ENCODE results near the gene TSEN2. TPM values are rescaled to one million over a fixed set of nuclear protein-coding genes. Genes with fewer than 3 reads are reported as not detected.

TSEN2 gene
- total RNA-seq, 3 donors from 2014 or later (not counting 1 experiment from before 2014, with no cell fraction given), result 4.1 to 11.4 (median 5.7) TPM

DNA sequence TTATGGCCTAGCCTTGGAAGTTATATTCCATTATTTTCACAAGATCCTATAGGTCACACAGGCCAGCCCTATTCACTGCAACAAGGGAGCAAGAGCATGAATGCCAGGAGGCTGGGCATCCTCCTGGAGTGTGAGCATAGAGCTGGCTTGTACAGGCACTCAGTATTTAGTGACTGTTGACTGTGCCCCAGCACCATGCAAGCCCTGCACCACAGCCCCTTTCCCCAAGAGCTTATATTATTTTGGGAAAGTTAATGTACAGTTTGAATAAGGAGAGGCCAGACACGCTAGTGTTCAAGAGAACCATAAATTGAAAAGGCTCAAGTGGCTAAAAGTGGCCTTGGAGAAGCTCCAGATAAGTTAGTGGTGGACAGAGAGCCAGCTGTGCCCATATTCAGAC, 32.3 kb upstream of the TSEN2 start:
- H3K36me3 Mint-ChIP-seq, result no peaks in the 10 kb centered on the region
- no peak for TF ChIP-seq CTCF (IDR thresholded peaks at IDR 0.05)
- Histone ChIP-seq H3K4me3 (ENCODE audit: low read length) (no peak overlapping the region), H3K36me3 (ENCODE audit: control insufficient read depth, insufficient read depth, low read length) (no peaks in the 10 kb centered on the region), H3K27me3 (ENCODE audit: control insufficient read depth, insufficient read depth, low read length) (no peaks in the 10 kb centered on the region), H3K4me1 (ENCODE audit: control insufficient read depth, insufficient read depth, low read length) (no peaks in the 10 kb centered on the region), H3K9me3 (ENCODE audit: control insufficient read depth, insufficient read depth, low read length) (no peaks in the 10 kb centered on the region), H3K27ac (ENCODE audit: low read length) (no peak overlapping the region)
- H3K27ac Mint-ChIP-seq, result no peak overlapping the region
- no peaks in the 10 kb centered on the region for H3K9me3 Mint-ChIP-seq
- H3K4me1 Mint-ChIP-seq, result no peaks in the 10 kb centered on the region
- H3K4me3 Mint-ChIP-seq, result no peak overlapping the region
- 93% methylated on average over 1 of the region's 1 CpG for WGBS (ENCODE audit: insufficient coverage)
- intact Hi-C loops (cut with micrococcal nuclease), result no loop called here
- no peaks in the 10 kb centered on the region for H3K27me3 Mint-ChIP-seq (ENCODE audit: low read depth in 2 of 2)
- ATAC-seq (no peak), DNase-seq (no peak)

GRCh38 chr3:12452361-12453330, 31.6 kb upstream of the TSEN2 start:
- Histone ChIP-seq H3K27me3 (ENCODE audit: control insufficient read depth, insufficient read depth, low read length) (no peaks in the 10 kb centered on the region), H3K4me3 (ENCODE audit: low read length) (no peak overlapping the region), H3K36me3 (ENCODE audit: control insufficient read depth, insufficient read depth, low read length) (no peaks in the 10 kb centered on the region), H3K4me1 (ENCODE audit: control insufficient read depth, insufficient read depth, low read length) (no peaks in the 10 kb centered on the region), H3K9me3 (ENCODE audit: control insufficient read depth, insufficient read depth, low read length) (no peaks in the 10 kb centered on the region), H3K27ac (ENCODE audit: low read length) (no peak overlapping the region)
- DNase-seq, result no peak
- Mint-ChIP-seq H3K4me1 (no peaks in the 10 kb centered on the region), H3K27me3 (ENCODE audit: low read depth in 2 of 2) (no peaks in the 10 kb centered on the region), H3K4me3 (no peak overlapping the region), H3K9me3 (no peaks in the 10 kb centered on the region), H3K27ac (no peak overlapping the region), H3K36me3 (no peaks in the 10 kb centered on the region)
- intact Hi-C loops (cut with micrococcal nuclease), result no loop called here
- ATAC-seq, result no peak
- 93% methylated on average over 12 of the region's 12 CpGs for WGBS (ENCODE audit: insufficient coverage)
- no peak for TF ChIP-seq CTCF (IDR thresholded peaks at IDR 0.05)

DNA sequence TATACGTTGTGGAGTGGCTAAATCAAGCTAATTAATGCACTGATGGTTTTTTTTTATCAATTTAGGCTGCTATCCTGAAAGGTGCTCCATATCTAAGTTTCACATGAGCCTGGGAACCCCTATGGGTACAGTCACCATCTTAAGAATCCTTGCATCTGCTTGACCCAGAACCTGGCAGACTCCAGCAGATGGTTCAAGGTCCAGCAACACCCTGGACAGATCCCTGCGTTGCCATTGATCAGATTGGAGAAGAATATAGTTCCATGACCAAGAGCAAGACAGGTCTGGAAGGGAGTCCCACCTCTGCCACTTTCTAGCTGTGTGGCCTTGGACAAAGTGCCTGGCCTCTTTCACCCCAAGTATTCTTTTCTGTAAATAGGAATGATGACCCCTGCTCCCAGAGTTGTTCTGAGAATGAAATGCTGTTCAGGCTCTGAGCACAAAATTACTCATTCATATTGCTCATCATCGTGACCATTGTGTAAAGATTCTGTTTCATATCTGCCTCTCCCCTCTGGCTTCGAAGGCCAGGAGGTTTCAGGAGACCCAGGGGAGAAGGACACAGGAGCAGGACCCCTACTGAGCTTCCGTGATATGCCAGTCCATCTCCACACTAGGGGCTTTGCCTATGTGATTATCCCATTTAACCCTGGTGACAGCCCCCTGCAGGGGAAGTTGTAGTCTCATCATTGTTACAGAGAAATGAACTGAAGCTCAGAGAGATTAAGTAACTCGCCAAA, 30.0 kb upstream of the TSEN2 start:
- 81% methylated on average over 6 of the region's 6 CpGs for WGBS (ENCODE audit: insufficient coverage)
- ATAC-seq (no peak), DNase-seq (no peak)
- intact Hi-C loops (cut with micrococcal nuclease), result no loop called here
- Histone ChIP-seq H3K4me3 (ENCODE audit: low read length) (no peak overlapping the region), H3K9me3 (ENCODE audit: control insufficient read depth, insufficient read depth, low read length) (no peaks in the 10 kb centered on the region), H3K4me1 (ENCODE audit: control insufficient read depth, insufficient read depth, low read length) (no peaks in the 10 kb centered on the region), H3K27ac (ENCODE audit: low read length) (no peak overlapping the region), H3K27me3 (ENCODE audit: control insufficient read depth, insufficient read depth, low read length) (no peaks in the 10 kb centered on the region), H3K36me3 (ENCODE audit: control insufficient read depth, insufficient read depth, low read length) (no peaks in the 10 kb centered on the region)
- H3K36me3 Mint-ChIP-seq, result no peaks in the 10 kb centered on the region
- TF ChIP-seq CTCF (IDR thresholded peaks at IDR 0.05), result no peak
- H3K4me1 Mint-ChIP-seq, result no peaks in the 10 kb centered on the region
- no peak overlapping the region for H3K4me3 Mint-ChIP-seq
- no peaks in the 10 kb centered on the region for H3K9me3 Mint-ChIP-seq
- no peak overlapping the region for H3K27ac Mint-ChIP-seq
- H3K27me3 Mint-ChIP-seq (ENCODE audit: low read depth in 2 of 2), result no peaks in the 10 kb centered on the region

Data from natural killer cell (primary cell).